Activated CD8-positive, alpha-beta memory T cell treated with anti-CD3 and anti-CD28 coated beads for 4 hours (primary cell): ENCODE results near the gene LRTM2.

Source experiments
- DNase-seq, 2 donors: peaks; one replicate each; pipeline ENCODE4 v3.0.0-alpha.2; 2020; ENCODE audit warnings: low read depth in 2 of 2

The LRTM2 gene

GRCh38 chr12:1864456-1864855, 44.1 kb downstream of the LRTM2 start:
- no peak for DNase-seq

DNA sequence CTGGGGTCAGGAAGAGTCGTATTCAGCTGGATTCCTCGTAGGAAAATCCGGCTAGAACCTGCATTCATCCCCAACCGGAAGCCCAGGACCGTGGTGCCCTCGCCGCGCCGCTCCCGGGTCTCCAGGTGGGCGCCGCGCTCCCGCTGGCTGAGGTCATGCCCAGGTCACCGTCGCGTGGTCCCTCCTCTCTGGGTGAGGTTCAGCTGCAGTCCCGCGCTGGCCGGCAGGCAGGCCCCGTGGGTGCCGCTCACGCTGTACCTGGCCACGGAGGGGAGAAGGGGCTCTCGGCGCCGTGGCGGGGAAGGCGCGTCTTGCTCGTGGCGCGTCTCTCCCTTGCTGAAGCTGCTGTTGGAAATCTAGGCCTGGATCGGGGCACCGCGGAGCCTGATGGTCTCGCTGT, 44.5 kb downstream of the LRTM2 start:
- DNase-seq = no peak

GRCh38 chr12:1865284-1865866, 45.0 kb downstream of the LRTM2 start:
- DNase-seq = no peak

DNA sequence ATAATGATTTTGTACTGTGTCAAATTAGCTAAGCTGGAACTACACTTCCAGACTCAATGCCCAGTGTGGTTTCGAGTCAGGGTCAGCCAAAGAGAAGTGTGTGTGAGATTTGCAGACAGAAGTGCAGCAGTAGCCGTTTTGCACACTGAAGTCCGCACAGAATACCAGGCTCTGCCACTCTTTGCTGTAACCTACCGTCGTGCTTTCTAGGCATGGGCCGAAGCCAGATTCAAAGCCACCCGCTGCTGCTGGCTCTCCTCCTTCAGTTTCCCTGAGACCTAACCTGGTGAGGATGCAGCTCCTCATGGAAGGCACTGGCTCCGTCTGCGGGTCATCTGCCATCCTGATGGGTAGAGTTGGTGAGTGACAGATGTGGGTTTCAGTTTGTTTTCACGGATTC, 48.8 kb downstream of the LRTM2 start:
- DNase-seq = no peak

GRCh38 chr12:1870086-1870485, 49.7 kb downstream of the LRTM2 start:
- no peak for DNase-seq

GRCh38 chr12:1870998-1871917, 50.9 kb downstream of the LRTM2 start:
- DNase-seq = no peak

GRCh38 chr12:1872001-1872400, 51.6 kb downstream of the LRTM2 start:
- DNase-seq = no peak

DNA sequence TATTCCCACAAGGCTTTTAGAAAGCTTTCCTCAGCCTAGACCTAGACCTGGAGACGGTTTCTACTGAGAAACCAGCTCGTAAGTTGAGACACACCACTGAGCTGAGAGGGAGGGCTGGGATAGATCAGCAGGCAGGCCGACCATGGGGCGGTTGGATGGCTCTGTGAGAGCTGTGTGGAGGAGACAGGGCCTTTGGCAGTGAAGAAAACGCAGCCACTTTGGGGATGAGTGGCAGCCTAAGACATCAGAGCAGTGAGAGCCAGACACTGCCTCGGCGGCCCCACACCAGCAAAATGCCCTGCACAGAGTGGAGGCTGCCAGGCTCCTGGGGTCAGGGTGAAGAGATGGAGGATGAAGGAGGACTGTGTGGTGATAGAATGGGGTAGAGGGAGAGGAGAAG, 52.1 kb downstream of the LRTM2 start:
- DNase-seq = no peak

DNA sequence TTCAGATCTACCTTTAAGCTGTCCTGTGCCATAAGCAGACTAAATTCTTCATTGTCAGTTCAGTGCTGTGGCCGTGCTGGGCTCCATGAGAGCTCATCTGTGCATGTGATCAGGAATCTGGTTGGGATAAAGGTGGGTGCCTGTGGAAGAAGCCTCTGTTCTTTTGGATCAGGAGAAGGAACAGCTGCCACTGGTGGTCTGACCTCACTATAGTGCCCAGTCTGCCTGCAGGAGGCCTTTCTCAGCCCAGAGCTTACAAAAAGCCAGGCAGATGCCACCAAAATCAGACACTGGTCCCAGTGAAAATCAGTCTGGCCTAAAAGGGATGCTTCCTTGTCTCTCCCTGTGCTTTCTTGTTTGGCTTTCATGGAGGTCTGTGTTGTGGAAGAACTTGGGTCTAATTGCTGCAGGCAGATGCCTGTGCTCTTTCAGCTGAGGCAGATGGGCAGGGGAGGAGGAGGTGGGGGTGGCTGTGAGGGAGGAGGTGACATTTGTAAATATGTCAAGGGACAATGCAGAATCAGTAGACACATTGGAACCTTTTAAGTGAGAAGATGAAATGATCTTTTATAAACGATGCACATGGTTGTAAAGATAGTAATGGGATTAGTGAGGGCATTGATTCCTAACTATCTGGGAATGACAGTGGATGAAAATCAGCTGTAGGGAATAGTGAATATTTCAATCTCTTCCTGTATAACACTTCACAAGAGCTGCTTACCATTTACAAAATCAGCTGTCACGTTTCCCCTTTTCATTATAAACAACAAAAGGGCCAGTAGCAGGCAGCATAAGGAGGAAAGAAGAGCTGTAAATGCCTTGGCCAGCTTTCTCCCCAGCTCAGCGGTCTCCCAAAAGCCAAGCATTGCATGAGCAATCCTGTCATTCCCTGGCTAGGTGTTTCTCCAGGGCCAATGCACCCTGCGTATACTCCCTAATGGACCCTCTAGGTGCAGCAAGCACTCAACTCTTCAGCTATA, 53.5 kb downstream of the LRTM2 start:
- no peak for DNase-seq

GRCh38 chr12:1875608-1876007, 55.2 kb downstream of the LRTM2 start:
- DNase-seq = no peak

DNA sequence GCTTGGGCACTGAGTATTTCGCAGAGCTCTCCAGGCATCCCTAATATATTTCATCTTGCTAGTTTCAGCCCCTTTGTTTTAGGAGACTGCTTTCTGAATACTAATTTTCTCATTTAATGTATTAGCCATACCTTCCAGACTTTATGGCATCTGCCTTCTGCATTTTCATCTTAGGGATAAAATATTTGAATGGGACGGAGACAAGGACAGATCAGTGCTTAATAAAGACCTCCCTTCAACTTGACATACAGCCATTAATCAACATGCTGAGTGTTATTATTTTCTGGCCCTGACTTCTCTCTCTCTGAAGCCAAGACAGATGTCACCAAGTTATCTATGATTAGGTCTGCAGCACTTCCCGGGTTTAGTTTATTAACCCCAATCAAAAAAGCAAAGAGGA, 55.7 kb downstream of the LRTM2 start:
- DNase-seq = no peak

DNA sequence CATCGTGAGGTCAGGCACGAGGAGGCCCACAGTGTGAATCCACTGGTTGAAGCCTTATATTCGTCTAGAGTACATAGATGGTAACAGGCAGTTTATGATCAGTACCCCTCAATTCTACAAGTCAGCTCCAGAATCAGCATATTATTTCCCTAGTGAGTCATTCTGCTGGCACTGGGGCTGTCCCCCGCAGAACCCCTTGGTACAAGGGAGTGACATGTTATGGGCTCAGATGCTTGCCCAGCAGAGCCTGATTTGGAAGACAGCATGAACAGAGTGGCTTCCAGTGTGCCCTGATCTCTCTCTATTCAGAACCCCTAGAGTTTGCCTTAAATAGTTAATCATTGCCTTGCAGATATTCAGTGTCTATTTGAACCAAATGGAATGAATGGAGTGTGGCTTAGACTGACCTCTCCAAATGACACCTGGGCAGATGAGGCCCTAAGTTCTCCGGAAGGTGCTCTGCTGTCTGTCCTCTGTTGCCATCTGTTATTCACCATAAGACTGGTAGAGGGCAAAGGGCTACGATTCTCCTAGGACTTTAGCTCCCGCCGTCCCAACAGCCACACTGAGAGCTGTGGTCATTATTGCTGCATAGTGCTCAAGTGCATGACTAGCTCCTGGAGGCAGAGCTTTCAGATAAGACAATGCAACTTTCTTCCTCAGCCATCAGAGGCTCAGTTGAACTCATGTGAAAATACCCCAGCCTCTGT, 57.0 kb downstream of the LRTM2 start:
- no peak for DNase-seq

DNA sequence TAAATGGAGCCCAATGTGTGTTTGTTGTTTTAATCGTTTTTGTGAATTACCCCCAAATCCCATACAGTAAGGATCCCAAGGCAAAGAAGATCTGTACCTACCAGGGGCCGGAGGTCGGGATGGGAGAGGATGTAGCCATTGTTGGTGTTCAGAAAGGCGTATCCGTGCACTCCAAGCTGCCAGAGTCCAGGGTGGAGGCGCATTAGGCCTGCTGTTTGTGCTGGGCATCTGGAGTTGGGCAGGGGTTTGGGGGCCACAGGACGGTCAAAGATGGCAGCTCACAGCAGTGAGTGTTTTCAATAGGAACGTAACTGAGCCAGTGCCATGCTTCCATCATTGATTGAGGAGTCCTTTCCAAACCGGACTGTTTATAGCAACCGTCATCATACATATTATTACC, 57.8 kb downstream of the LRTM2 start:
- DNase-seq = no peak

GRCh38 chr12:1878695-1879094, 58.3 kb downstream of the LRTM2 start:
- no peak for DNase-seq

DNA sequence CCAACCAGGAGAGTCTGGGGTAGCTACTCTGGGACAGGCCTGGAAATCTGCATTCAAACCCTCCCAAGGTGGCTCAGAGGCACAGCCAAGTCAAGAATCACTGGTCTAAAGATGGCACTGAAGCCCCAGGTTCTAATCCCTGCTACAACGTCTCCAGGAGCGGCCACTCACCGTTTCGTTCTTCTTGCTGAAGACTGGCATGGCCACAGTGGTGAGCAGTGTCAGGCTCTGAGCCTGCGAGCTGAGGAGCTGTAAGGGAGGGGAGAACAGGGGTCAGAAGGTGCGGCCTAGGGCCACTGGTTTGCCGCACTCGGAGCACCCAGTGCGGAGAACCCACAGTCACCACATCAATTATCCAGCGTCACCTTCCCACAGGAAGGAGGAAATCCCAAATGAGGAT, 59.3 kb downstream of the LRTM2 start:
- no peak for DNase-seq

- no peak for DNase-seq
Measured at GRCh38 chr12:1880153-1880845, 59.9 kb downstream of the LRTM2 start.

DNA sequence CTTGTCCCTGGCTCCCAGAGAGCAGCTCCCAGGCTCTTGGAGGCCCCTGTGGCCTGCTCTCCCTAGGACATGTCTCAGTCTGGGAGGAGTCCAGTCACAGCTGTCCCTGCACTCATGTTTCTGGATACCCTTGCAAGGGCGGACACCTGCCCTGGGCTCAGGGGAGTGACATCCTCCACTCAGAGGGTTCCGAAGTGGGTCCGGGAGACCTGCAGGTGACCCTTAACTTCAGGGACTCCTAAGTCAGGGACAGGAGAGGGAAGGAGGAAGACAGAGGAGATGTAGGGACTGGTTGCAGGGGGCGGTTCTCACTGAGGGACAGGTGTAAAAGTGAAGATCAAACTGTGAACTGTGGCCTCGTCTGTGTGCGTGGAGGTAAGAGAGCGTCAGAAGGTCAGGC, 60.5 kb downstream of the LRTM2 start:
- no peak for DNase-seq

- DNase-seq = no peak
Measured at GRCh38 chr12:1881301-1881700, 60.9 kb downstream of the LRTM2 start.

GRCh38 chr12:1881936-1882335, 61.6 kb downstream of the LRTM2 start:
- DNase-seq = no peak

DNA sequence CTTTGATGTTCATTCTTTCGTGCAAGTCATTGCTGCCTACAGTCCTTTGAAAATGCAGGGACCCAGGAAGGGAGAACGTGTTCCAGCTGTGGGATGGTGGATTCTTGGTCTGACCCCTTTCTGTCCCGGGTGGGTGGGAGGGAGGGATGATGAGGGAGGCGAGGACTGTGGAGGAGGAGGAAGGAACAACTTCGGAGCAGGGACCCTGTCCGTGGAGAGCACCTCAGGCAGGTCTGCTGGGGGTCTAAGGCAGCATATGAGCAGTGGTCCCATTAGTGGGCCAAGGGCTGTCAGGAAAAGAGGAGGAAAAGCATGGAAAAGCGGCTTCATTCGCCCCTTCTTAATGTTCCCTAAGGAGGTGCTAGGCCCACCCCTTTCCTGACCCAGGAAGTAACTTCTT, 62.0 kb downstream of the LRTM2 start:
- DNase-seq = no peak

DNA sequence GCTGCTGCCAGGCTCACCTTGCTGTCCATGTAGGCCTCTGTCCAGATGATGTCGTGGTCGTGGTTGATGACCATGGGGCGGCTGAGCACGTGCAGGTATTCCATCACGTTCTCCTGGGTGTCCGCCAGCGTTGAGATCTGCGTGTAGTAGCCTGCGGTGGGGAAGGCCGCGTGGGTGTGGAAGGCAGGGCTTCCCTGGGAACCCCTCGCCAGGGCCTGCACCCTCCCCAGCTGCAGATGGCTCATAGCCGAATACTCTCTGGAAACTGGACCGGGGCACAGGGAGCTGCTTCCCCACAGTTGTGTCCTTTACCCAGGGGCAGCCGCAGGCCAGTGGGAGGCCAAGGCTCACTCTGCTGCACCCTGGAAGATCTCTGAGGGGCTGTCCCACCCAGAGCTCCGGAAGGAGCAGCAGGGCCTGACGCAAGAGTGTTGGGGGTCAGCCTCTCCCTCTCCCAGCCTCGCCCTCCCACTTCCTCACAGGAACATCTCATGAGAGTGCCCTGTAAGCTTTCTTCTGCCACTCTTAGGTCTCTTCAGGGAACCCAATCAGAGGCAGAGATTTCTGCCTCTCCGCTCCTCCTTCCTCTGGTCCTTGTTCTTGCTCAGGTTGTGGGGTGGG, 62.6 kb downstream of the LRTM2 start:
- no peak for DNase-seq
